Hematopoietic multipotent progenitor cell treated with erythropoietin and hydrocortisone succinate and interleukin-3 and kit ligand, for 8 days (in vitro differentiated cells): Measurements from ENCODE around the gene ATP6V1E1.
"Not testable (repeated sequence)": the region's sequence is repeated elsewhere in the genome, so short reads cannot be mapped to it uniquely, and the experiment has no call there.

Experiments
- DNase-seq: peaks from one replicate; pipeline ENCODE4 v3.0.0-alpha.2; 2015

The ATP6V1E1 gene

DNA sequence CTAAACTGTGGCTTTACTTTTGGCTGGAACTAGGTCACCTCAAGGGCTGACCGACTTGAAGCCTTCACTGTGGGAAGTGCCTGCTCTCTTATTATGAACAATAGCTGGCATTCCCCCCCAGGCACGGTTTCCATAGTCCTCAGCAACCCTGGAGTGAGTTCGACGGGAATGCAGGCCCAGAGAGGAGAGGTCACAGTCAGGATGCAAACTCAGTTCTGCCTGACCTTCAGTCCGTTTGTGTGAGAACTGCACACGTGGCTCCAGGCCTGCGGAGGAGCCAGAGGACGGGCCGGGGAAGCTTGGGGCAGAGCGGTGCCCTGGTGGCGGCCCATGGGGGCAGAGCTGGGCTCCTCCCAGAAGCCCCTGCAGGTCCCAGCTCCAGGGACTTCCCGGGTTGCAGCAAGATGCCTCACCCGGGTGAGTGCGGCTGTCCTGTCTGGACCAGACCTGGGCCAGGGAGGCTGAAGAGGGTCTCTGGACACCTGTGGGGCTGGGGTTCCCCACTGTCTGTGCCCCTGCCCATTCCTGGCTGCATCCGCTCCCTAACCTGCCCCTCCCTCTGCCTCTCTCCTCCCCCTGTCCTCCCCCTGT lies 48.0 kb downstream of the ATP6V1E1 start:
- no peak for DNase-seq

DNA sequence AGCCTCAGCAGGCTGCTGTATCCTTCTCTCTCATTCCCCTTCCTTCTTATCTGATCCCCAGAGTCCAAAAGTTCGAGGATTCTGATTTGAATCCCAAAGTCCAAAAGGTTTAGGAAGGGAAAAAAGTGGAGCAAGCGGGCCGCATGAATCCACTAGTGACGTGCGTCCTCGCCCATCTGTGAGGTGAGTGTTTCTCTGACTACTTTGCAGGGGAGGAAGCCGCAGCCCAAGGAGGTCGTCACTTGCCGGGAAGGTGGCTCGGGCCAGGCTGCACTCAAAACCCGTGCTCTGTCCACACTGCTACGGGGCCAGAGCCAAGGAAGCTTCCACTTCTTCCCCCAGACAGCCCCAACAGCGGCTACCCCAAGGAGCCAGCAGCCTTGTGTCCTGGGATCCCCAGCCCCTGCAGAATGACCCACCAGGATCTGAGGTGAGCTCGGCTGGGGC lies 49.0 kb downstream of the ATP6V1E1 start:
- no peak for DNase-seq

DNA sequence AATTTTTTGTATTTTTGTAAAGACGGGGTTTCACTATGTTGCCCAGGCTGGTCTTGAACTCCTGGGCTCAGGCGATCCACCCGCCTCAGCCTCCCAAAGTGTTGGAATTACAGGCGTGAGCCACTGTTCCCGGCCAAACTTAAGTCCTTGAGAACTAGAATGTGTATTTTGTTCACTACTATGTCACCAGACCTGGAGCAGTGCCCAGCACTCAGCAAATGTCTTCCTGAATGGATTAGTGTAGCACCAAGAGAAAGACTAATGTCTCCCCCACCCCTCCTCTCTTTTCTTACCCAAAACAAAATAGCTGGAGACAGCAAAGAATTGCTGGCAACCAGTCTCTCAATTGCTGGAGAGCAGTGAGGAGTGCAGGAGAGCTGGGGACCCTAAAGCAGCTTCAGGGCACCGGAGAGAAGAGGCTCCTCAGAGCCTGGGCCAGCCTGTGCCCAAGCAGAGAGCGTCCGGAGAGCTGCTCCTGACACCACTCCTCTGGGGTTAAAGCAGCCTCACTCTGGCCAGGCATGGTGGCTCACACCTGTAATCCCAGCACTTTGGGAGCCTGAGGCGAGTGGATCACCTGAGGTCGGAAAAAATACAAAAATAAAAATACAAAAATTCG lies 50.3 kb downstream of the ATP6V1E1 start:
- DNase-seq, result no peak

DNA sequence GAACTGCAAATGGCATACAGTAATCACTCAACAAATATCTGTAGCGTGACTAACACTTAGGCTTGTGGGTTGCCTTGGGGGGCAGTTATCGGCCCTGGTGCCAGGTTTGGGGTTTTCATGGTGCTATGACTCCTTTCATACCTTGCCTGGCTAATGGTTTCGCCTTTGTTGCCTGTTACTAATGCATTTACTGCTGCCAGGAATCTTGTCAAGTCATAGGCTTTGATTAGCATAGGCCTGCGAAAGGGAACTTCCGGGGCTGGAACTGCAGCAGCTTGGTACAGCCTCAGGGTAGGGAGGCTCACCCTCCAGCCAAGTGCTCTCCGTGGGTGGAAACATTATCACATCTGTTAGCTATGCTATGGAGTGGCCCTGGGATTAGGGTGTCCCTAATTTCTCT lies 52.1 kb downstream of the ATP6V1E1 start:
- no peak for DNase-seq

DNA sequence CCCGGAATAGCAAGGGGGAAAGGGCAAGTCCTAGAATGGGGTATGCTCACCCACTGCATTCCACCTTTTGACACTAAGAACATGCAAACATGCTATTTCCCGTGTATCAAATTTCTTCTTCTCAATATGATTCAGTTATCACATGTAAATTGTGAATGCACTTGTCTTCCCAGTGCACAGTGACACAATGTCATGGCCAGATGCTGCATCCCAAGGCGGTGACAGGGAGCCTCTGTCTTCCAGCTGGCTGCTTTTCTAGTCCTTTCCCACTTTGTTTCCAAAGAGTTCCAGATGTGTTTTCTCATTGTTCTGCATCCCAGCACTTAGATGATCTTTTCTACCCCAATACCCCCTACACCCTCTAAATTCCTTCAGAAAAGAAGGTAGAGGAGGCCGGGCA lies 52.9 kb downstream of the ATP6V1E1 start:
- no peak for DNase-seq

DNA sequence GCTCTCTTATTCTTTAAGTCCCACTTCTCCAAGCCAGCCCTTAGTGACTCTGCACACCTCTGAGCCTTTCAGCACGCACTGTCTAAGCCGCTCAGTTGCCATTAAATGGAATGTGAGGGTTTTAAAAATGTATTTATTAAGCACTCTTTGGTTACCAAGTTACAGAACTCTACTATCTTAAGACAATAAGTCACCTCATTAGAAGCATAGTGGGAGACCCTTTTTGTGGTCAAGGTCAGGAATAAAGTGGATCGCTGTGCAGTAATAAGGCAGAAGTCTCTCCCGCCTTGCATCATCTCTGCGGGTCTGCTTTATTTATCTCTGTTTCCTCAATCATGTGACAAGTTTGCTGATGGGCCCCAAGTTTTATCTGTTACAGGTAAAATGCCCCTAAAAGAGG lies 53.4 kb downstream of the ATP6V1E1 start:
- DNase-seq, result no peak

DNA sequence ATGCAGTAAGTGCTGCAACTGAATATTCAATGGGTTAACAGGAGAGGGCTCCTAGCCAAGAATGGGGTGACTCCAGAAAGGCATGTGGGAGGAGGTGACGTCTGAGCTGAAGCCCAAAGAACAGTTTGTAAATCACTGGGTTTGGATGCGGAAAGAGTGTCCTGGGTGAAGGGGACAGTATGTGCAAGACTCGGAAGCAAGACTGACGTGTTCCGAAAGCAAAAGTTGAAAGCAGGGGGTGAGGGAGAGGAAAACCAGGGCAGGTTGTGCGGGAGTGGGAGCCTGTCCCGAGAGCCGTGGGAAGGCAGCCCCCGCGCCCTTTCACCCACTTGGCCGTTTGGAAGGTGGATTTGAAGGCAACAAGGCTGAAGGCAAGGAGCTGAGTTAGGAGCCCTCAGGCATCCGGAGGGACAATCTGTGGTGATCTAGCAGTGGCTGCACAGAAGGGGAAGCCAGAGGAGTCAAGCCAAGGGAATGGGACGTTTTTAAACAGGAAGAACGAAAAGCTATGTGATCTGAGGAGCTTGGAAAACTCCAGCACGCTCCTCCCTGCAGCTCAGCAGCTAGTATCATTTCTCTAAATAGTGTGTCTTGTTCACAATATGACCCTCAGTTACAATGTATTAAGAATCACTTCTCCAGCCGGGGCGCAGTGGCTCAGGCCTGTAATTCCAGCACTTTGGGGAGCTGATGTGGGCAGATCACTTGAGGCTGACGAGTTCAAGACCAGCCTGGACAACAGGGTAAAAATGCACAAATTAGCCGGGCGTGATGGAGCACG lies 57.5 kb downstream of the ATP6V1E1 start:
- DNase-seq, result no peak

DNA sequence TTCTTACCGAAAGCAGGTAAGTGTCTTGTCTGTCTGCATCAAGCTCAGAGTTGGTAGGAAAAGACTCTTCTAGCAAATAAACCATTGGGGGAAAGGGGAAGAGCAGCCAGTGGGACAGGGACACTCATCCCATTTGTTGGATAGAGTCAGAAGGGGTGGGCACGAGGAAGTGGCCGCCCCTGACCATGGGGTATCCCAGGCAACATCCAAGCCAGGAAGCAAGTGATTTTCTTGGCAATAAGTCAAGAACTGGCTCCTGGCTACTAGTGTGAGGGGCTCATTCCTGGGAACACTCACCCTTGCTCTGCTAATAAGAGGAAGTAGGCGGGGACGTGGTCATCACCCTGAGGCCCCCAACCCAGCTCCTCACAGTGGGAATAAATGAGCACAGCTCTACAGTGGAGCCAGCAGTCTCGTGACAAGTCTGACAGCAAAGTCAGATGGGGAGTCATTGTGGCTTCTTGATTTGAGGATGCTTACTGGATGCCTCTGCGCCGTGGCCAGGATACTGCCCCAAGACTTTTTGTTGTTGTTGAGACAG lies 58.5 kb downstream of the ATP6V1E1 start:
- DNase-seq, result no peak

DNA sequence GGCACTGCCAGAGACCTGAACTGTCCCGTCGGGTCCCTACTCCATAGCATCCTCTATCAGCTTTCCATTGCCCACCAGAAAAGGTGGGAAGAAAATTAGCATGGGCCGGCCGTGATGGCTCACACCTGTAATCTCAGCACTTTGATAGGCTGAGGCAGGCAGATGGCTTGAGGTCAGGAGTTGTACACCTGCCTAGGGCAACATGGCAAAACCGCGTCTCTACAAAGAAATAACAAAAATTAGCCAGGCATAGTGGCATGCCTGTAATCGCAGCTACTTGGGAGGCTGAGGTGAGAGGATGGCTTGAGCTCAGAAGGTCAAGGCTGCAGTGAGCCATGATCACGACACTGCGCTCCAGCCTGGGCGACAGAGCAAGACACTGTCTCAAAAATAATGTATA lies 61.8 kb downstream of the ATP6V1E1 start:
- no peak for DNase-seq

DNA sequence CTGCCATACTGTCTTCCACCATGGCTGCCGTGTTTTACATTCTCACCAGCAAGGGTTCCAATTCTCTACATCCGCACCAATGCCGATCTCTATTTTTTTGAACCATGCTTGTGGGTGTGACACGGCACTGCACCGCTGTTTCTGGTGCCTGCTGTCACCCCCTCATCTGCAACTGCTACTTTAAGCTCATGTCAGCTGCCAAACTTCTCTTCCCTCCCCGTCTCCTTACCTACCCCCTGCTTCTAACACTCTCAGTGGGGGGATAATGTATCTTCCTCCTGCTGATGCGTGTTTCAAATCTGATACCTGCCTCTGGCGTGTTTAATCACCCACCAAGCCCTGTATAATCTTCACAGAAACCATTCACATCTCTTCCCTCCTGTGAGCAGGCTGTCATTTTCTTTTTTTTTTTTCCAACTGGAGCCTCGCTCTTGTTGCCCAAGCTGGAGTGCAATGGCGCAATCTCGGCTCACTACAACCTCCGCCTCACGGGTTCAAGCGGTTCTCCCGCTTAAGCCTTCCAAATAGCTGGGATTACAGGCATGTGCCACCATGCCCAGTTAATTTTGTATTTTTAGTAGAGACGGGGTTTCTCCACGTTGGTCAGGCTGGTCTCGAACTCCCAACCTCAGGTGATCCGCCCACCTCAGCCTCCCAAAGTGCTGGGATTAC lies 62.4 kb downstream of the ATP6V1E1 start:
- not testable (repeated sequence) for DNase-seq

DNA sequence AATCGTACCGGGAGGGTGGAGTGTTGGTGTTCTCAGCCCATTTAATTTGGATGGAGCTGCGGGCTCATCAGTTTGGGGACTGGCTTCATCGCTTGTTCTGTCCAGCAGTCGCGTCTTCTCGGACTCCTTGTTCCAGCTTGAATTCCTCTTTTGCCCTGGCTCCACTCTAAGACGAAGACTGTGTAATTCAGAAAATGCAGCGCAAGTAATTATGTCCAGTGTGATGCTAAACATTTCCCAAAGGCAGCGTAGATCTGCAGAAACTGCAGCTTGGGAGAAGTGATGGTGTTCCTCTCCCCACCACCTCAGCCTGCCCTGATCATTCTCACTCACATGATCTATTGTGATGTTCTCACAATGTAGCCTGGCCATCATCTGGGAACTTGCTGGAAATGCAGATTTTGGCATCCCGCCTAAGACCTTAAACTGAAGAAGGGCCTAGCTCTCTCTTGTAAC lies 64.6 kb downstream of the ATP6V1E1 start:
- DNase-seq, result no peak

DNA sequence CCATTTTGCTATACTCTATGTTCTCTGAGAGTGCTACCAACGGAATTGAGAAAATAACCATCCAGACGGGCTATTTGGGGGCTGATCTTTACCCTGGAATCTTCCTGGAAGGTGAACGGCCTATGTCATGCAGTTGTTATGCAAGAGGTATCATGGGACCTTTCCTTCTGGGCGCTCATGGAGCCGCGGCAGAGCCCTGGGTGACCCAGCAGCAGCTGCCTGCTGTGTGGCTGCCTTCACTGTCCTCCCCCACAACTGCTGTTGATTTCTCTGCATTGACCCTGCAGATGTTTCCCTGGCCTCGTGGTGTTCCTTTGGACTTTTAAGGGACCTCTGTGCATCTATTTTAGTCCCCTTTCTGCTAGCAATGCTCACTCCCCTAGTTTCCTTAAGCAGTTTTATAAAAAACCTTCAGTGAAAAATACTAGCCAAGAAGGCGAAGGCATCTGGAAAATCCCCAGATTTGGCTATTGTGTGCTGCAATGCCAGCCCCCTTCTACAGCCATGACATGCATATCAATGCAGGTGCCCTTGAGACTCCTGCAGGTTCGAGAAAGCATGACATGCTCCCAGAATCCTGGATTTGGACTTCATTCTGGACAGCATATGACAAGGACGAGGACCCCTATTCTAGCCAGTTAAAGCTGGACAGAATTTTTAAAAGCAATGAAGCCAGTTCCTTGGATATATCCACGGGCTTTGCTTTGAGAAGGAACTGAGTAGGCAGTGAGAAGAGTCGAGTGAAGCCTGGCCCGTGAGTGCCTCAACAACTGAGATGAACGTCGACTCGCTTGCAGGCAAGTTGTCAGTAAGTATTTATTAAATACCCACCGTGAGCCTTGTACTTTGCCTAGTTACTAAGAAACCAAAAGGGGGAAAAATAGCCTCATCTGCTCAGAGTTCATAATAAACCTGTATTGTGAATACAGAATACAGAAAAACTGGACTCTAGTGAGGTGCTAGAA lies 65.4 kb downstream of the ATP6V1E1 start, which contains the start of gene SLC25A18:
TSS of gene SLC25A18 (plus strand) at position 593 of the 965 bp plus-strand sequence. CDS start 16,447 bp downstream, outside the sequence.
- DNase-seq, result no peak

DNA sequence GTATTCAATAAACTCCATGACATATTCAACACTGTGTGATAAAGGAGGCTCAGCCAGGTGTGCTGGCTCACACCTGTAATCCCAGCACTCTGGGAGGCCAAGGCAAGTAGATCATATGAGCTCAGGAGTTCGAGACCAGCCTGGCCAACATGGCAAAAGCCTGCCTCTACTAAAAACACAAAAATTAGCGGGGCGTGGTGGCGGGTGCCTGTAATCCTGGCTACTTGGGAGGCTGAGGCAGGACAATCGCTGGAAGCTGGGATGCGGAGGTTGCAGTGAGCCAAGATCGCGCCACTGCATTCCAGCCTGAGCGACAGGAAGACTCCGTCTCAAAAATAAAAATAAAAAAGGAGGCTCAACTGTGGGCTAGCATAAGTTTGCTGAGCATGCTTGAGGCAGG lies 69.4 kb downstream of the ATP6V1E1 start:
- no peak for DNase-seq

DNA sequence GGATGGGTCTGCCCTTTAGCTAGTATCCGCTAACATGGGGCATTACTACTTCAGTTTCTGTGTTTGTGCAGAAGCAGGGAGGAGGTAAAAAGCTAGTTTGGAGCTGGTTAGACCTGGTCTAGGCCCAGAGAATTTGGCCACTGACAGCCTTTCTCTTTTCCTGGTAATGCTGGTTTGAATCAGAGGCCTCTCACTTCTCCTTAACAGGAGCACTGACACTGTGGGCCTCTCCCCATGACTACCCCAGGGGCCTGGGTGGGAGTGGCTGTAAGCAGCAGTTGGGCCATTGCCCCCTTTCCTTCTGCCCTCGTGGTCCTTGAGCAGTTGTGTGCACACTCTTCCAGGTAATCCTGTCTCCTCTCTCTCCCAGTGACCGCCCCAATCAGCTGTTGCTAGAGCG lies 73.7 kb downstream of the ATP6V1E1 start:
- DNase-seq, result no peak

DNA sequence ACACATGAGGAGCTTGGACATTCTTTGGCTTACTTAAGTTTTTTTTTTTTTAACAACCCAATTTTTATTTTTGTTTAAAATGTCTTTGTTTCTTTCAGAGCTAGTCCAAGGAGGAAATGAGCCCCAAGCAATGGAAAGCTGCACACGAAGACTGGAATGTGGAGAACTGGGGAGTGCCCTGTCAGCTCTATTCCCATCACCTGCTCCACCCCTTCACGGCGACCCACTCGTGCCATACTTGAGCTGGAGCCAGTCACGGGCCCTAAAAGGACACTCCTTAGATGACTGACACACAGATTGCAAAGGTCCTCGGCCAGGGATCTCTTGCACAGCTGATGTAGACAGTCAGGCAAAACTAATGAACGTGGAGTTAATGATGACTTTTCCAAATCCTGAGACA lies 75.8 kb downstream of the ATP6V1E1 start:
- no peak for DNase-seq

DNA sequence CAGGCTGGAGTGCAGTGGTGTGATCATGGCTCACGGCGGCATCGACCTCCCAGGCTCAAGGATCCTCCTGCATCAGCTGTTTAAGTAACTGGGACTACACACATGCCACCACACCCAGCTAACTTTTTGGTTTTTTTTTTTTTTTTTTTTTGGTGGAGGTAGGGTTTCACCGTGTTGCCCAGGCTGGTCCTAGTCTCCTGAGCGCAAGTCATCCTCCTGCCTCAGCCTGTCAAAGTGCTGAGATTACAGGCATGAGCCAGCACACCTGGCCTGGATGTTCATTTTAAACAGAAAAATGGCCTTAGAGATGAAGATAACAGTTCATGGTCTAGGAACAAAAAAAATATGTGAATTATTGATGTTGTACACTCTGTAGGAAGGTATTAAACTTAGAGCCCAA lies 78.9 kb downstream of the ATP6V1E1 start:
- DNase-seq, result no peak

DNA sequence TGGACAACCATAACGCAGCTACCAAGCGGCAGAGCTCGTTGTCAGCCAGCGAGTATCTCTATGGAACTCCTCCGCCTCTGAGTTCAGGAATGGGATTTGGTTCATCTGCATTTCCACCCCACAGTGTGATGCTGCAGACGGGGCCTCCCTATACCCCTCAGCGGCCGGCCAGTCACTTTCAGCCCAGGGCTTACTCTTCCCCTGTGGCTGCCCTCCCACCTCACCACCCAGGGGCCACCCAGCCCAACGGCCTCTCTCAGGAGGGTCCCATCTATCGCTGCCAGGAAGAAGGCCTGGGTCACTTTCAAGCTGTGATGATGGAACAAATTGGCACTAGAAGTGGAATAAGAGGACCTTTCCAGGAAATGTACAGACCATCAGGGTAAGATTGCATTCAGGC lies 79.4 kb downstream of the ATP6V1E1 start:
- DNase-seq, result no peak

DNA sequence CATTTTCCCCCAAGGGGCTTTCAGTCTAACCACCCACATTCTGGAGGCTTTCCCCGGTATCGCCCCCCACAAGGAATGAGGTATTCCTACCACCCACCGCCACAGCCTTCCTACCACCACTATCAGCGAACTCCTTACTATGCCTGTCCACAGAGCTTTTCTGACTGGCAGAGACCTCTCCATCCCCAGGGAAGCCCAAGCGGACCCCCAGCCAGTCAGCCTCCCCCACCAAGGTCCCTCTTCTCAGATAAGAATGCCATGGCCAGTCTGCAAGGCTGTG lies 79.9 kb downstream of the ATP6V1E1 start:
- no peak for DNase-seq

DNA sequence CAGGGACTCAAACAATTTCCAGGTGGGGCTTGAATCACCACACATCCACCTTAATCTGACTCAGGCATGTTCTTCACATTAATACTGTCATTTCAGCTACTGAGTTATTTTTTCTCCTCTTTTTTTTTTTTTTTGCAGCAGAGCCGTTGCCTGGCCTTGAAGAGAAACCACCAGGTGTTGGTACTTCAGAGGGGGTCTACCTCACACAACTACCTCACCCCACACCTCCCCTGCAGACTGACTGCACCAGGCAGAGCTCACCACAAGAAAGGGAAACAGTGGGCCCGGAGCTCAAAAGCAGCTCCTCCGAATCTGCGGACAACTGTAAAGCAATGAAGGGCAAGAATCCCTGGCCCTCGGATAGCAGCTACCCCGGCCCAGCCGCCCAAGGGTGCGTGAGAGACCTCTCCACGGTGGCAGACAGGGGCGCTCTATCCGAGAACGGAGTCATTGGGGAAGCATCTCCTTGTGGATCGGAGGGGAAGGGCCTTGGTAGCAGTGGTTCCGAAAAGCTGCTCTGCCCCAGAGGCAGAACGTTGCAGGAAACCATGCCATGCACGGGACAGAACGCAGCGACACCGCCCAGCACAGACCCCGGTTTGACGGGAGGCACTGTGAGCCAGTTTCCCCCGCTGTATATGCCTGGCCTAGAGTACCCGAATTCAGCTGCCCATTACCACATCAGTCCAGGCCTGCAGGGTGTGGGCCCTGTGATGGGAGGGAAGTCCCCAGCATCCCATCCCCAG lies 80.4 kb downstream of the ATP6V1E1 start:
- DNase-seq, result no peak

DNA sequence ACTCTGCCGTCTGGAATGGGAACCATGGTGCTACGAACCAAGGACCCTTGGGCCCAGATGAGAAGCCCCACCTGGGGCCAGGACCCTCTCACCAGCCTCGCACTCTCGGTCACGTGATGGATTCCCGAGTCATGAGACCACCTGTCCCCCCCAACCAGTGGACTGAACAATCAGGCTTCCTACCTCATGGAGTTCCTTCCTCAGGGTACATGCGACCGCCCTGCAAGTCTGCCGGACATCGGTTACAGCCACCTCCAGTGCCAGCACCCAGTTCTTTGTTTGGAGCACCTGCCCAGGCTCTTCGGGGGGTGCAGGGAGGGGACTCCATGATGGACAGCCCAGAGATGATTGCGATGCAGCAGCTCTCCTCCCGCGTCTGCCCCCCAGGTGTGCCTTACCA lies 86.1 kb downstream of the ATP6V1E1 start:
- DNase-seq, result no peak
